HG03571 (cell line): Measurements from ENCODE around the gene KLHL10.

Source experiments
- ATAC-seq: cut with Tn5 transposase; IDR thresholded peaks from one replicate; pipeline ENCODE4 v1.9.1; 2021; ENCODE audit not compliant: unreplicated experiment

KLHL10 gene

GRCh38 chr17:41837761-41838538 lies at the start of gene KLHL10:
Gene KLHL10, plus strand, starts transcription at chr17:41837825. Its CDS starts 108 bp downstream, at chr17:41837933.
- no peak for ATAC-seq

- no peak for ATAC-seq
Measured at GRCh38 chr17:41792845-41793783, 44.5 kb upstream of the KLHL10 start.

- no peak for ATAC-seq
Measured at GRCh38 chr17:41793784-41794539, 43.7 kb upstream of the KLHL10 start.

GRCh38 chr17:41794540-41794975 lies 43.1 kb upstream of the KLHL10 start:
- no peak for ATAC-seq

DNA sequence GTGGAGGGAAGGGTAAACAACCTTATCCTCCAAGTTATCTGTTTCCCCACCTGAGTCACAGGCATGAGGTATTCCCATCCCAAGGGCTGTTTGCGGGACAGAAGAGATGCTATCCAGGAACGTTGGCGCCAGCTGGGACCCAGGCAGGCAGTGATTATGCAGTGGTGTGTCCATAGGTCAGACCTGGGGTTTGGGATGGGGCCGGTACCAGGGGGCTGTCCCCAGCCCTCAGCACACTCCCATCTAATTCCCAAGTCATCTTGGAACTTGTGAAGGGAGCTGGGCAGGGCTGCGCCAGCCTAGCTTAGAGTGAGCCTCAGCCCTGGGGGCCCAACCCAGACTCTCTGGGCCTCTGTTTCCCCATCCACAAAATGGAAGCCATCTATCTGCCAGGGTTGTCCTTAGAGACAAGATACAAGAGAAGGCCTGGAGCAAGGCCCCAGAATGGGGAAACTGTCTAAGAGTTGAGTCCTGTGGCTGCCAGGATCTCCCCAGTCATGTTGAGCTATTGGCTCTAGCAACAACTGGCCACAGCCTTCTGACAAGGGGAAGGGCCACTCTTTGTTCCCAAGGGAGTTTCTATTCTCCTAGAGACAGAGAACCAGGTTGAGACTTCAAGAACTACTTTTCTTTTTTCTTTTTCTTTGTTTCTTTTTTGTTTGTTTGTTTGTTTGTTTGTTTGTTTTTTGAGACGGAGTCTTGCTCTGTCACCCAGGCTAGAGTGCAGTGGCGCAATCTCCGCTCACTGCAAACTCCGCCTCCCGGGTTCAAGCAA lies 41.3 kb upstream of the KLHL10 start:
- no peak for ATAC-seq

GRCh38 chr17:41797377-41797776 lies 40.2 kb upstream of the KLHL10 start:
- no peak for ATAC-seq

- ATAC-seq = no peak
Measured at GRCh38 chr17:41799366-41799765, 38.3 kb upstream of the KLHL10 start.

DNA sequence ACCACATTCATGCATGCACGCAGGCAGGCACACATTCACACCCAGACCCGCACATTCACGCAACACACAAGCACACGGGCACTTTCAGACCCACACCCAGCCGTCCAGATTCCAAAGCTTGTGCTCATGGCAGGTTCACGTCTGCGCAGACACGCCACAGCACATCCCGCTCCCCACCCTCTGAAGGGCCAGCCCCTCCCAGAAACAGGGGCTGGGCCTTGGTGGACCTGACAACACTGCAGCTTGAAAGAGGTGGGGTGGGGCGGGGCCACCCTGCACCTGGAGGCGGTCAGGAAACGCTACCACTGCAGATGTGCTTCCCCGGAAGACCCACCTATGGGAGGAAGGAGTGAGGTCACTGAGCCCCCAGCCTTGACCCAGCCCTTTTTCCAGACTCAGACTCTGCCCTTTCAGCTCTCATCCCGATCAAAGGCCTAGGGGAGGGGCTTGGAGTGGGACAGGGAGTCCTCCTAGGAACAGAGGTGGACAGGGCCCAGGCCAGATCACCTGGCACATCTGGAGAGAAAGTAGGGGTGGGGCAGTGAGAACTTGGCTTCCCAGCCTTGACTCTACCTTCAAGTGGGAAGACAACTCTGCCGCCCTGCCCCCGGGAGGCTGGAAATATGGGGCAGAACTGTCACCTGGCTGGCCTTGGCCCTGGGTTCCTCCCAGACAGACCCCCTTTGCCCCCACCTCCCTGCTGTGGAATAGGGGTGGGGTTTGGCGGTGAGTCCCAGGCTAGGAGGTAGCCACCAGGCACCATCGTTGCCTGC lies 36.8 kb upstream of the KLHL10 start:
- ATAC-seq = no peak

DNA sequence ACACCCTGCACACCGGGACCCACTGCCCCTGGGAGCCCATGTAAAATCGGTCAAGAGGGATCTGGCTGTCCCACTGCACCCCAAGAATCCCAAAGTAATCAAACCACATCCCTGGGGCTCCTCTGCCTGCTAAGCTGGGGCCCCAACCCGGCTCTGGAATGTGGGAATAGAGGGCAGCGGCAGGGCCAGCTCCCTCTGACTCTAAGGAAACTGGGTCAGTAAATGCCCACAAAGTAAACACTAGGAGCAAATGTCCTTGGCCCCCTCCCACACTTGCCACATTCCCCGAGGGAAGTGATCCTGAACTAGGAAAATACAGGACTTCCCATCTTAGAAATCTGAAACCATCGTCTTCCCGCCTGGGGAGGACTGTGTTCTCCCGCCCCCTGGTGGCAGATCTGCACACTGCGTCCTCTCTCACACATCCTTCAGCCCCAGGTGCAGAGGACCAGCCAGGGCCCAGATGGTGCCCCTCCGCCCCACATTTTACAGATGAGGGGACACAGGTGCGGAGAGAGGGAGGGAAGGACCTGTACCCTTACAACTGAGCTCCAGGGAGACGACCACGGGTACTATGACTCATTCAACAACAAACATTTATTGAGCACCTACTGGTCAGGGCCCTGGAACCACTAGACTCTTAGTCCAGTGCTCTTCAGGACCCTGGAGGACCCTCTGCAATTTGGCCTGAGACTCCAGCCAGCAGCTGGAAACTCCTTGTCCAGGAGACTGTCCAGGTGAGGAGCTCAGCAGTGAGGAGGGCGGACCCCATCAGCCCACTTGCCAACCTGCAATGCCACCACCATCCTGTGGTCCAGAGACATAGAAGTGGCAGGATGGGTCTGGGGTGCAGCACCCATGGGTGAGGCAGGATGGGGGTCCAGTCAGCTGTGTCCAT lies 36.0 kb upstream of the KLHL10 start:
- no peak for ATAC-seq

DNA sequence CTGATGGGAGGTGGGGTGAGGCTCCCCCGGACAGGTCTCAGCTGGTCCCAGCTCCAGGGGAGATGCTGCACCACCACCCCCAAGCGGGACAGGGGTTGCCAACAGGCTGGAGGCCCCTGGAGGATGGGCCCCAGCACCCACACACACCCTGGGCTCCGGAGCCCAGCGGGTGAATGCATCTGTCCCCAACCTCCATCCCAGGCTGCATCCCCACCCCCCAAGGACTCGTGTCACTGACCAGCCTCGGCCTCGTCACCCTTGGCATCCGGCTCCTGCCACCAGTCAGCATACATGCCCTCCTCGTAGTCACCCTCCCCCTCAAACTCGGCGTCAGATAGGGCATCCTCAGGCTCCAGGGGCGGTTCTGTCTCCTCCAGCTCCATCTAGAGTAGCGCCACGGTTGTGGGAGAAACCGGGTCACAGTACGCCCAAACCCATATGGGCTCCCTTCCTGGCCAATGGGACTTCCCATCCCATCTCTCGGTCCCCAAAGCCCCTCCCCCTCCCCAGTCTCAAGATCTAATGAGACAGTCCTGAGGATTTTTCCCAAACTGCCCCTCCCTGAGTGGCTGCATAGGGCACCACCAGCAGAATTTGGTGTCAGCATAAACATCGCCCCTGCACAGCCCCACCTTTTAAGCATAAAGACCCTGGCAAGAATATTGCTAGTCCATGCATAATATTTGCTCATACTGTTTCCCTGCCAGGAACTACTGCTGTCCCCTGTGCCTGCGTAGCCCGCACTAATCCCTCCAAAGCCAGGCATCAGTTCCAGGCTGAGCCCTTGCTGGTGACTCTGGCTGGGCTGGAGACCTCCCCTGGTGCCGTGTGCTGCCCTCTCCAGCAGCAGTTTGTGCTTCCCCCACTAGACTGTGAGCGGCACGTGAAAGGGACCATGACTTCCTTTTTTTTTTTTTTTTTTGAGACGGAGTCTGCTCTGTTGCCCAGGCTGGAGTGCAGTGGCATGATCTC lies 34.3 kb upstream of the KLHL10 start:
- no peak for ATAC-seq

GRCh38 chr17:41806685-41807445 lies 30.8 kb upstream of the KLHL10 start:
- ATAC-seq = no peak

- no peak for ATAC-seq
Measured at GRCh38 chr17:41810659-41811548, 26.7 kb upstream of the KLHL10 start.

DNA sequence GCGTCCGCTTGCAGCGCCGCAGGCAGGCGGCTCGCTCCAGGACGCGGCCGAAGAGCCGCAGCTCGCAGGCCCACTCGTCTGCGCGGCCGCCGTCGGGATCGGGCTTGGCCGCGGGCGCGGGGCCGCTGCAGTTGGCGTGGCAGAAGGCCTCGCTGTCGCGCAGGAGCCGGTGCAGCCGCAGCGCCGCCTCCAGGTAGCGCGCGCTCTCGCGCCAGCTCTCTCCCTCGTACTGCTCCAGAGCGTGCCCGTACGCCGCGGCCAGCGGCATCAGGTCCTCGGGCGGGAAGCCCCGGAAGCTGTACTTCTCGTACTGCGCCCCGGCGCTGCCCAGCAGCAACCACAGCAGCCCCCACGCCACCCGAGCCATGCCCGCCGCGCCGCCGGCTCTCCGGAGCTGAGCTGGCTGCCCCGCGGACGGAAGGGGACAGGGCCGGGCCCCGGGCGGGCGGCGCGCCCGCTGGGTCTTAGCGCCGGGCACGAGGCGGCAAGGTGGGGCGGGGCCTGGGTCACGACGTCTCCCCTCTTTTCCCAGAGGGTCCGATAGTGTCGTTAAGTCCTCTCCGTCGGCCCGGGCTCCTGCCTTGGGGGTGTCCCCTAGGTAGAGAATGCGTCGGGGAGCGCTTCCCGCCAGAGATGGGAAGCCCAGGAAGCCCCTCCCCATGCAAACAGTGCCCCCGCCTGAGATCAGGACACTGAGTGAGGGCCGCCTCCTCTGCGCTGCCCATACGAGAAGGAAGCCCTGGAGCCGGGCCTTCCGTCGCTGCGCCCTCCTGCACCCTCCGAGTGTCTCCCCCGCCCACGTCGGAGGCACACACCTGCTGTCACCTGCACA lies 25.9 kb upstream of the KLHL10 start, which contains the start of gene P3H4:
TSS of gene P3H4 (minus strand) at position 401 of the 832 bp plus-strand sequence. CDS start at position 367, 34 bp downstream.
- no peak for ATAC-seq

- no peak for ATAC-seq
Measured at GRCh38 chr17:41812381-41813151, 25.1 kb upstream of the KLHL10 start, which contains the start of gene FKBP10. Gene FKBP10, plus strand, starts transcription at chr17:41813004. Its CDS starts 31 bp downstream, at chr17:41813035.
